Neuronal stem cell (in vitro differentiated cells): ENCODE results near the gene MRNIP. TPM values are rescaled to one million over a fixed set of nuclear protein-coding genes. Genes with fewer than 3 reads are reported as not detected.

ENCODE experiments used
- DNase-seq: peaks from one replicate; pipeline ENCODE4 v3.0.0-alpha.2; 2013; ENCODE audit warnings: low spot score
- H2AFZ ChIP-seq: one replicate; pipeline ENCODE4 v1.6.1; 2013; ENCODE audit warnings: mild to moderate bottlenecking, low read length, inconsistent platforms
- H2AK5ac ChIP-seq: 2 replicates; pipeline ENCODE4 v1.6.1; 2013; ENCODE audit warnings: low read depth, mild to moderate bottlenecking, inconsistent platforms, low read length, moderate library complexity, mixed read lengths
- H2BK120ac ChIP-seq: 2 replicates; pipeline ENCODE4 v1.6.1; 2013; ENCODE audit warnings: low read depth, mild to moderate bottlenecking, inconsistent platforms, low read length, moderate library complexity, mixed read lengths
- H2BK12ac ChIP-seq: one replicate; pipeline ENCODE4 v1.6.1; 2013; ENCODE audit warnings: low read length, inconsistent platforms
- H2BK15ac ChIP-seq: 2 replicates; pipeline ENCODE4 v1.6.1; 2013; ENCODE audit warnings: mild to moderate bottlenecking, low read length, inconsistent platforms, mixed read lengths
- H2BK5ac ChIP-seq: one replicate; pipeline ENCODE4 v1.6.1; 2013; ENCODE audit warnings: inconsistent platforms, mild to moderate bottlenecking, low read length, moderate library complexity
- H3K14ac ChIP-seq: one replicate; pipeline ENCODE4 v1.6.1; 2013; ENCODE audit warnings: low read length, inconsistent platforms
- H3K18ac ChIP-seq: 2 replicates; pipeline ENCODE4 v1.6.1; 2013; ENCODE audit warnings: low read length, inconsistent platforms
- H3K23ac ChIP-seq: 2 replicates; pipeline ENCODE4 v1.6.1; 2013; ENCODE audit warnings: low read depth, mild to moderate bottlenecking, mixed read lengths, low read length, inconsistent platforms; ENCODE audit not compliant: poor library complexity
- H3K27ac ChIP-seq: replicated peaks from 3 replicates; pipeline ENCODE4 v1.5.1; 2013; ENCODE audit warnings: low read length, inconsistent platforms
- H3K27me3 ChIP-seq, 3 experiments: 2 replicates each; pipeline ENCODE4 v1.6.1; 2013; ENCODE audit warnings: low read length in 3 of 3, mild to moderate bottlenecking in 2 of 3, inconsistent platforms in 1 of 3, low read depth in 1 of 3, mixed read lengths in 1 of 3, moderate library complexity in 1 of 3; ENCODE audit not compliant: control insufficient read depth in 3 of 3, insufficient read depth in 3 of 3
- H3K36me3 ChIP-seq, 2 donors: replicated peaks in 1 of 2; 2 replicates each; pipeline ENCODE4 v1.6.1; 2013; ENCODE audit warnings: low read length in 2 of 2; ENCODE audit not compliant: control insufficient read depth in 2 of 2, insufficient read depth in 2 of 2
- H3K4ac ChIP-seq: 2 replicates; pipeline ENCODE4 v1.6.1; 2013; ENCODE audit warnings: inconsistent platforms, mild to moderate bottlenecking, low read length, moderate library complexity
- H3K4me1 ChIP-seq, 2 donors: 1 replicate in 1 of 2; 2 replicates in 1 of 2; pipeline ENCODE4 v1.6.1; 2013; ENCODE audit warnings: low read length in 2 of 2, low read depth in 1 of 2; ENCODE audit not compliant: control insufficient read depth in 2 of 2, insufficient read depth in 1 of 2
- H3K4me2 ChIP-seq: one replicate; pipeline ENCODE4 v1.6.1; 2013; ENCODE audit warnings: mild to moderate bottlenecking, low read length, inconsistent platforms; ENCODE audit not compliant: insufficient read depth, poor library complexity, severe bottlenecking
- H3K4me3 ChIP-seq, 2 donors: 2 replicates each; pipeline ENCODE4 v1.5.1; 2013; ENCODE audit warnings: low read length in 2 of 2, mild to moderate bottlenecking in 2 of 2, inconsistent platforms in 1 of 2, moderate library complexity in 1 of 2
- H3K79me1 ChIP-seq: one replicate; pipeline ENCODE4 v1.6.1; 2013; ENCODE audit warnings: low read depth, mild to moderate bottlenecking, inconsistent platforms, low read length, moderate library complexity
- H3K9ac ChIP-seq: one replicate; pipeline ENCODE4 v1.6.1; 2013; ENCODE audit warnings: mild to moderate bottlenecking, low read depth, low read length, inconsistent platforms; ENCODE audit not compliant: poor library complexity
- H3K9me3 ChIP-seq, 2 donors: replicated peaks in 1 of 2; 2 replicates each; pipeline versions ENCODE3 to v1.6.1; 2013; ENCODE audit warnings: low read length in 2 of 2, mild to moderate bottlenecking in 2 of 2, inconsistent platforms in 1 of 2, low read depth in 1 of 2, mixed read lengths in 1 of 2, moderate library complexity in 1 of 2; ENCODE audit not compliant: control insufficient read depth in 2 of 2, insufficient read depth in 1 of 2
- H4K8ac ChIP-seq: one replicate; pipeline ENCODE4 v1.6.1; 2013; ENCODE audit warnings: low read depth, mild to moderate bottlenecking, inconsistent platforms, low read length, moderate library complexity
- H4K91ac ChIP-seq: one replicate; pipeline ENCODE4 v1.6.1; 2013; ENCODE audit warnings: low read length, low read depth, mild to moderate bottlenecking, inconsistent platforms; ENCODE audit not compliant: poor library complexity
- WGBS, 2 donors: extraction: QIAGEN DNeasy Blood & Tissue Kit; methylation state at CpG; one replicate each; pipeline ENCODE4 v1.1.7; 2013; ENCODE audit warnings: missing lambda C conversion rate in 2 of 2, mixed read lengths in 1 of 2; ENCODE audit not compliant: insufficient read length in 2 of 2, insufficient replicate concordance in 1 of 2; ENCODE audit errors: extremely low coverage in 2 of 2; 5-methylcytosine and 5-hydroxymethylcytosine counted together
- polyA plus RNA-seq, 2 experiments: library from polyadenylated mRNA; stranded (reverse); fragments of 200-250 nt; gene quantifications; one replicate each; pipeline ENCODE4 v1.2.3, GENCODE V29; 2013

MRNIP gene, protein sequence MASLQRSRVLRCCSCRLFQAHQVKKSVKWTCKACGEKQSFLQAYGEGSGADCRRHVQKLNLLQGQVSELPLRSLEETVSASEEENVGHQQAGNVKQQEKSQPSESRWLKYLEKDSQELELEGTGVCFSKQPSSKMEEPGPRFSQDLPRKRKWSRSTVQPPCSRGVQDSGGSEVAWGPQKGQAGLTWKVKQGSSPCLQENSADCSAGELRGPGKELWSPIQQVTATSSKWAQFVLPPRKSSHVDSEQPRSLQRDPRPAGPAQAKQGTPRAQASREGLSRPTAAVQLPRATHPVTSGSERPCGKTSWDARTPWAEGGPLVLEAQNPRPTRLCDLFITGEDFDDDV
- polyA plus RNA-seq (2013, experiment 1 of 2) = 39.6 TPM
- 39.2 TPM for polyA plus RNA-seq (2013, experiment 2 of 2)

DNA sequence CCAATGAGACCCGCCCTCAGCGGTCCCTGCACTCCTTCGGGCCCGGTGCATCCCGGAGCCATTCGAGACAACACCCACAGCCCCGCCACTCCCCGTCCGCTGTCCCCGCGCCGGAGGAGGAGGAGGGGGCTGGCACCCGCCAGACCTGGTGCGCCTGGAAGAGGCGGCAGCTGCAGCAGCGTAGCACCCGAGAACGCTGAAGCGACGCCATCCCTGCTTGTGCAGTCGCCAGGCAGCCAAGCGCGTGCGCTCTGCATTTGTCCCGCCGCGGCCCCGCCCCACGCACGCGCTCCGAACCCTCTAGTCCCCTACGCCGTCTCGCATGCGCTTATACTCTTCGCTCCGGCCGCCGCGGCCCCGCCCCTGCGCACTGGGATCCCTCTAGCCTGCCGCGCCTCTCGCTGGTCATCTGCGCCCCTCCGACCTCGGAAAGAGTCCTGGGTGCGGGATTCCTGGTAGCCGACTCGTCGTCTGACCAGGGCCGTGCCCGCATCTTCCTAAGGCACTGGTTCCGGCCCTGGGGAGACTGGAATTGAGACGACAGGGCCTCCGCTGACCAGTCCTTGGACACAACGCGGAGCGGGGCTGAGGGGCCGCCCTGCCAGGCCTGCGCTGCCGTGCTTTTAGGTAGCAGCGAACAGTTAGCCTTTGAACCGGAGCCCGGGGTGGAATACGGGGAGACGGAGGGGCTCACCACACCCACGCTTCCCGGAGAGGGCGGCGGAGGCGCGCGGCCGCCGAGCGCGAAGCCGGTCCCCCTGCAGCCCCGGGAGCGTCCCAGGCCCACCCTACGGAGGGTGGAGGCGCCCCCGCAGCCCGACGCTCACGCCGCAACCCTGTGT lies at the start of gene MRNIP:
TSS of gene MRNIP (minus strand) at position 232 of the 842 bp plus-strand sequence. CDS start at position 211, 21 bp downstream.
- no peak within 1 kb of the TSS for H3K14ac ChIP-seq

DNA sequence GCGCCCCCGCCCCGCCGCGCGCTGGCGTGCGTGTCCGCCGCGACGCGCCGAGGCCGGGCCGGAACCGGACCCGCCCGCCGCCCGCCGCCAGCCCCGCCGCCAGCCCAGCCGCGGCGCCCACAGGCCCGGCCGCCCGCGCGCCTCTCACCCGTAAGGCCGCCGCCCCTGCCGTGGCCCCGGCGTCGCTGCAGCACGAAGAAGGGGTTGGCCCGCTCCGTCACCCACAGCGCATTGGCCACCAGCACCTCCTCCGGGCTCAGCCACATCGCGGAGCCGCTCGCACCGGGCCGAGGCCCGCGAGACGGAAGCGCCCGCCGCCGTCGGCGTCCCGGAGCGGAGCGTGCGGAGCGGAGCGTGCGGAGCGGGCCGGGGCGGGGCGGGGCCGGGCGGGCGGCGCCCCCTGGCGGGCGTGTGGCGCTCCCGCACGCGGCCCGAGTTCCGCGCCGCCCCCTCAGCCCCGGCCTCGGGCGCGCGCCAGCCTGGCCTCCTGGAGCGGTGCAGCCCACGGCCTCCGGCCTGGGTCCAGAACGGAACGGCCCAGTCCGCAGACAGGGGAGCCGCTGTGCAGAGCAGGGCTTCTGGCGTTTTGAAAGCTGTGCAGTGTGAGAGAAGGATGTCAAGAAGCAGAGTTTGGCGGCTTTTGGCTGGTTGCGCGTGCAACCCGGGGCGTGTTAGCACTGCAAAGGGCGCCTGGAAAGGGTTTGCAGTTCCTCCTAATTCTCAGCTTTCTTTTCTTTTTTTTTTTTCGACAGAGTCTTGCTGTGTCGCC lies 49.1 kb upstream of the MRNIP start, which contains the start of gene TBC1D9B:
TSS of gene TBC1D9B (minus strand) at position 342 of the 769 bp plus-strand sequence. CDS start at position 266, 76 bp downstream.
- Histone ChIP-seq H3K9me3 (no peaks in the 10 kb centered on the region), H4K8ac (peak within 1 kb of the TSS; percentile 25), H2BK5ac (peak within 1 kb of the TSS; percentile 6), H2BK12ac (no peak within 1 kb of the TSS), H3K79me1 (peaks cover 10% of the 10 kb centered on the region), H3K4ac (peak within 1 kb of the TSS; percentile 79), H3K9ac (peak within 1 kb of the TSS; percentile 99), H3K23ac (peak within 1 kb of the TSS; percentile 97), H4K91ac (no peak within 1 kb of the TSS), H2AK5ac (peak within 1 kb of the TSS; percentile 95), H3K36me3 (peaks cover 17 to 32% of the 10 kb centered on the region in 2 donors), H3K4me2 (peak within 1 kb of the TSS; percentile 92), H2AFZ (peak within 1 kb of the TSS; percentile 95), H3K27ac (no peak within 1 kb of the TSS), H3K14ac (peak within 1 kb of the TSS; percentile 98), H2BK15ac (no peak within 1 kb of the TSS), H3K27me3 (no peaks in the 10 kb centered on the region), H3K18ac (peak within 1 kb of the TSS; percentile 98), H3K4me1 (peaks cover 7 to 8% of the 10 kb centered on the region in 2 donors), H2BK120ac (no peak within 1 kb of the TSS), H3K4me3 (peak within 1 kb of the TSS; percentile 81 to 97)
- no CpG with 5 or more reads among the region's 105 CpGs for WGBS, 2 donors
- peak; percentile 67 for DNase-seq

More for the DNA sequence above, at the start of gene MRNIP:
- DNase-seq = peak; percentile 92
- no CpG with 5 or more reads among the region's 90 CpGs for WGBS, 2 donors
- H3K23ac ChIP-seq = peak within 1 kb of the TSS; percentile 95
- no peak within 1 kb of the TSS for H2BK120ac ChIP-seq
- peak within 1 kb of the TSS; percentile 98 for H2AFZ ChIP-seq
- H4K91ac ChIP-seq = peak within 1 kb of the TSS; percentile 22
- peak within 1 kb of the TSS; percentile 84 for H2AK5ac ChIP-seq
- peak within 1 kb of the TSS; percentile 99 for H3K9ac ChIP-seq
- H3K4me1 ChIP-seq = peaks cover 1 to 2% of the 10 kb centered on the region in 2 donors
- peak within 1 kb of the TSS; percentile 93 for H2BK15ac ChIP-seq
- H3K27ac ChIP-seq = peak within 1 kb of the TSS; percentile 81
- H3K4ac ChIP-seq = no peak within 1 kb of the TSS
- H2BK12ac ChIP-seq = no peak within 1 kb of the TSS
- peaks cover 4% of the 10 kb centered on the region for H3K79me1 ChIP-seq
- peak within 1 kb of the TSS; percentile 89 for H3K4me2 ChIP-seq
- no peaks in the 10 kb centered on the region for H3K27me3 ChIP-seq
- peaks cover 2 to 5% of the 10 kb centered on the region in 2 donors for H3K9me3 ChIP-seq
- H3K18ac ChIP-seq = peak within 1 kb of the TSS; percentile 88
- peak within 1 kb of the TSS; percentile 52 for H4K8ac ChIP-seq
- H2BK5ac ChIP-seq = peak within 1 kb of the TSS; percentile 96
- peak within 1 kb of the TSS; percentile 92 to 95 for H3K4me3 ChIP-seq
- peaks cover 14 to 35% of the 10 kb centered on the region in 2 donors for H3K36me3 ChIP-seq

DNA sequence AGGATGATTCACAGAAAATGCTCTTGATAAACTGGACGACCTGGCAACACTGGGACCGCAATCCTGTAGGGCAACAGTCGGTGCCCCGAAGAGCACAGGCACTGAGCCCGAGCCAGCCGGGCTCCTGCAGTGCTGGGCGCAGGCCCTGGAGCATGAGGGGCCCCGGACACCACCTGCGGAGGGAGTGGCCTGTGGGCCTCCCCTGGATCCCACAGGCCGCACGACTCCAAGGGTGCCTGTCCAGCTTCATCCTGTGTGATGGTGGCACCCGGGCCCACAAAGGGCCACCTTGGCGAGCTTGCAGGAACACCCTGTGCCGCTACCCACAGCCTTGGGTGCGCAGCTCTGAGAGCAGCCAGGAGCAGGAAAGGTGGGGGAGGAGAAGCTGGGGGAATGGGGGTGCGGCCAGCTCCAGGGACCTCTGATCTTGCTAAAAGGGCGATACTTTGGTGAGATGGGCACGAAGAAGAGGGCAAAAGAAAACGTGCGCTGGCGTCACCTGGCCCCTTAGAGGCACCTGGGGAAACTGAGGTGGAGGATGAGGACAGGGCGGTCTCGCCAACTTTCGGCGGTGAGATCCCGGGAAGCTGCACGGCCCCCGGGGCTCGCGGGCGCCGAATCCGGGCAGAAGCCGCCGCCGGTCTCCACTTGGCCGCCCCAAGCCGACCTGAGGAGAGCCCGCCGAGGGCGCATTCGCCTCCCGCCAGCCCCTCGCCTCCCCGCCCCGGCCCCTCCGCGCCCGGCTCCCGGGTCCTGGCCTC lies 48.4 kb upstream of the MRNIP start:
- Histone ChIP-seq H3K18ac (peak overlapping the region; percentile 78), H4K8ac (peak overlapping the region; percentile 25), H3K27ac (no peak overlapping the region), H3K4me1 (peaks cover 7 to 8% of the 10 kb centered on the region in 2 donors), H2AK5ac (peak overlapping the region; percentile 95), H2BK12ac (no peak overlapping the region), H3K4ac (peak overlapping the region; percentile 79), H3K27me3 (no peaks in the 10 kb centered on the region), H3K14ac (peak overlapping the region; percentile 98), H2BK15ac (no peak overlapping the region), H3K9me3 (no peaks in the 10 kb centered on the region), H3K79me1 (peaks cover 10% of the 10 kb centered on the region), H3K9ac (peak overlapping the region; percentile 99), H2BK5ac (peak overlapping the region; percentile 6), H2AFZ (peak overlapping the region; percentile 91), H3K4me3 (peak overlapping the region; percentile 81 to 97), H3K23ac (no peak overlapping the region), H2BK120ac (no peak overlapping the region), H4K91ac (no peak overlapping the region), H3K36me3 (peaks cover 20 to 39% of the 10 kb centered on the region in 2 donors), H3K4me2 (peak overlapping the region; percentile 92)
- DNase-seq = no peak
- no CpG with 5 or more reads among the region's 50 CpGs for WGBS, 2 donors
